SKM-1 treated with dmso at 0.1 percent for 144 hours (cell line): ENCODE data around the gene RET.

Source experiments
- DNase-seq: peaks from one replicate; lab custom pipeline; 2025; ENCODE audit not compliant: unreplicated experiment; lab: John Stamatoyannopoulos, UW

Gene RET

GRCh38 chr10:43076876-43077420 lies at the start of gene RET:
Gene RET, plus strand, starts transcription at chr10:43077069. Its CDS starts 190 bp downstream, at chr10:43077259.
- DNase-seq, result no peak

- no peak for DNase-seq
Observed at GRCh38 chr10:43027331-43027955, 49.4 kb upstream of the RET start.

DNA sequence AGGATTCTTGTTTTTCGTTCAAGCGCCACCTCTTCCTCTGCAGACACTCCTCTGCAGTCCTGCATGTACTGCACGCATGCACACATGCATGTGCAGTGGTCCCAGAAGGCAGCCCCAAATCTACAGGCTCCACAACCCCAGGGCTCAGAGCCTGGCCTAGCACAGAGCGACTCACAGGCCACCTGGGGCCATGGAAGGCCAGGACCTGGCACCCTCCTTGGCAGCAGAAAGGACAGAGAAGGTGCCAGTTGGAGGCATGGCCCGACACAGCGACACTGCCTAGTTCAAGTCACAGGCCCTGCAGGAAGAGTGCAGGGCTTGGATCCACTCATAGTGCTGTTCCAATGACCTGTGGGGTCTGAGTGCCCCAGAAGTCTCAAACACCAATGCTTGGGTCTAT lies 48.7 kb upstream of the RET start:
- no peak for DNase-seq

GRCh38 chr10:43029043-43029442 lies 47.8 kb upstream of the RET start:
- no peak for DNase-seq

GRCh38 chr10:43032613-43033012 lies 44.3 kb upstream of the RET start:
- DNase-seq, result no peak

GRCh38 chr10:43035800-43036199 lies 41.1 kb upstream of the RET start:
- DNase-seq, result no peak

DNA sequence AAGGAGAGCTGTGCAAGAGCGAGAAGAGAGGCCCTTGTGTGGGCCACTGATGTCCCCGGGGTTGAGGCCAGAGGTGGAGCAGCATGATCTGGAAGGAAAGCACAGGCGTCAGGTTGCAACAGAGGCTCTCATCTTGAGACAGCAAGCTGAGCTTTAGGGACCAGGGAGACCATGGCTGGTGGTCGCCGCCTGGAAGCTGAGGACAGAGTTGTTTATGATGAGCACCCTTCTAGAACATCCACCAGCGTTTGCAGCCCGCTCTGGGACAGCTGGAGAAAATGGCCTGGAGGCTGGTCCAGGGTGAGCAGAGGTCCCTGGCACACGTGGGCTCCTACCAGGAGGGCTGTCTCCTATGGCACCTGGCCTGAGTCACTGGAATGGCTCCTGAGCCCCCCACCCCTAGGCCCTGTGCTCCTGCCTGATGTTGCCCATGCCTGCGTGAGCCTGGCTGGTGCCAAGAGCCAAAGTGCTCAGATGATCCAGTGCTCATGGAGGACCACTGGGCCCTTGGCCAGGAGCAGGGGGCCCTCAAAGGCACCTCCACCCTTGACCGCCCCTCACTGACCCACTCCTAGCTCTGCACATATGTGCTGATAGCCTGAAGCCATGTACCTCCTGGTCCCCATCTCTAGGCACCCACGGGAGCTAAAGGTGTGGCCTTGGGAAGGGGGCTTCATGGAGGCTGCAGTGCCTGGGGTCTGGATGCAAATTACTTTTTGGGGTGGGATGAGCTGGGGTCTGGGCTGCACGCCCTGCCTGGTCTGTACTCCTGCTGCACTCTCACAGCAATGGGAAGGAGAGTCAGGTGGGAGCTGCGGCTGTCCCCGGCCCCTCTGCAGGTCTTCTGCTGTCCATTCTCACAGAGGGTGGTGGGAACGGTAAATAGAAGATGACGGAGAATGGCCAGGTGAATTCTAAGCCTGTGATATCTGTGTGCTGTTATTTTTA lies 40.1 kb upstream of the RET start:
- no peak for DNase-seq

GRCh38 chr10:43037440-43037839 lies 39.4 kb upstream of the RET start:
- DNase-seq, result no peak

GRCh38 chr10:43037942-43038782 lies 38.7 kb upstream of the RET start:
- DNase-seq, result no peak

GRCh38 chr10:43038783-43039623 lies 37.9 kb upstream of the RET start:
- no peak for DNase-seq

- no peak for DNase-seq
Observed at GRCh38 chr10:43039624-43040481, 37.0 kb upstream of the RET start.

GRCh38 chr10:43040482-43041256 lies 36.2 kb upstream of the RET start:
- DNase-seq, result no peak

DNA sequence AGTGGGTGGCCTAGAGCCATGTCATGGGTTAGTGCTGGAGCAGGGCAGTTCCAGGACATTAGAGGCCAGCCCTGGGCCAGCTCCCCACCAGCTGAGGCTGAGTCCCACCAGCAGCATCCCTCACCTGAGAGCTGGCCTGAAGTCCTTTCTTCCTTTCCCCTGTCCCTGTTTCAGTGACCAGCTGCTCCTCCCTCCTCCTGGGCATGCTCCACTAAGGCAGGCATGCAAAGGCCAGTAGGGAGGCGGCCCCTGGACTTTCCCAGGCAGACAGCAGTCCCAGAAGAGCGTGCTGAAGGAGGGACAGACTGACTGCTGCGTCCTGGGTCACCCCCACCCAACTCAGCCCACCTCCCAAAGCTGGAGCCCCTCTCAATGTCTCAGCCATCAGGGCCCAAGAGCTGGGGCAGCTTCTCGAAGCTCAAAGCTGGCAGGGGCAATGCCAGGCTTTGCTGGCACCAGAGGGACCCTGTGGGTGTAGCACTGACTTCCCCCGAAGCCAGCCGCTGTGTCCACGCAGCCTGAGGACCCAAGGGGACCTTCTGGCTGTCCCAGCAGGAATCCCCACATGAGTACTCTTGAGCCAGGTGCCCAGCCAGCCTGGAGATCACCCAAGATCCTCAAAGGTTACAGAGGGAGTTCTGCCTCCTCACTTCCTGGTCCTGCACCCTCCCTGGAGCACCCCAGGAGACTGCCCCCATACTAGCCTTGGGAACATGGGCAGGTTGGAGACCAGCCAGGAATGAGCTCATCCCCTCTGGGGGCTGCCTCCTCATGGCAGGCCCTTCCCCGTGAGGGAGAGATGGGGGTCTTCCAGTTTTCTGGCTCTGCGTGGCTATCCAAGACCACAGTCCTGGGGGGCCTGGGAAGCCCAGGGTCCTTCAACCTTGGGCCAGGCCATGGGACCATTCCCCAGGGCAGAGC lies 35.2 kb upstream of the RET start:
- DNase-seq, result no peak

DNA sequence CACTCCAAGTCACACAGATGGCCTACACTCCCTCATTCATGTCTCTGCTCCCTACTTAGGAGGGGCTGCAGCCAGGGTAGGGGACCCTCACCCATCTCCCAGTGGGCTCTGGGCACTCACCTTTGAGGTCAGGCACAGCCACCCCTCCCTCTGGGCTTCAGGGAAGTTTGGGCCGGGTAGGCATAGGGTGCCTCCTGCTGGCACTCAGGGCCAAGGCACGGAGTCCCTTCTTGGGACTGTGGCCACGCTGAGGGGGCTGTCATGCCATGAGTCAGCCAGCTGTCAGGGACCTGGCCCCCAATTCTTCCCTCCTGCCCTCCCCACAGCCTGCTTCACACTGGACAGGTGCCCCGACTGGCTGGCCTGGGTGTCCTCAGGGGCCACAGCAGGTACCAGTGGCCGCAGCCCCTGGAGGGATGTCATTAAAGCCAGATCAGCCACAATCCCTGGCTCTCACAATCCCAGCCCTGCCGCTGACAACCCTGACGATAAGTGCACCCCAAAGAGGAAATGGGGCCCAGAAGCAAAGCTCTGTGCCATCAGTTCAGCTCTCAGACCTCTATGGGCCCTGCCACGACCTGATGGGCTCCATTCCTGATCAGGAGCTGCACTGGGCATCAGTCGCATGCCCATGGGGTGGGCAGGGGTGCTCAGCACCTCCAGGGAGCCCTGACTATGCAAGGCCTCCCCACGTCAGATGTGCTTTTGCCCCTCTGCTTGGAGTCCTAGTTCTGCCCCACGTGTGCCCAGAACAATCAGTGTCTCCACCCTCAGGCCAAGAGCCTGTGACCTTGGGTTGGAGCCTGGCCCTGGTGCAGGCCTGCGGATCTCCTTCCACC lies 34.1 kb upstream of the RET start:
- DNase-seq, result no peak

DNA sequence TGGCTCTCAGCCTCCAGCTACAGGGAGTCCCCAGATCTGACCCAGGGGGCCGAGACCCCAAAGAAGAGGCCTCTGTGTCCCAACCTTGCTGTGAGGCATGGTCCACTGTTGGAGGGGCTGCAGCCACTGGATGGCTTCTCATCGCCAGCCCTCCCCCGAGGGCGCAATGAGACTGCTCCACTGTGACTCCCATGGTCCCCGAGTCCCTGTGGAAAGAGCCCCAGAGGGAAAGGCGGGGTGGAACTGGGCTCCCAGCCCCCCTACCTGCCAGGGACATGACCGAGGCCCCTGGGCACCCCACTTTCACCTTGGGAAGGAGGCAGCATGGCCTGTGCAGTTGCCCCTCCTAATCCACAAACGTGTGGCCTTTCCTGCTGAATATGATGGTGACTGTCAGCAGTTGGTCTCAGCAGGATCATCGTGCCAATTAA lies 33.5 kb upstream of the RET start:
- DNase-seq, result no peak

GRCh38 chr10:43043773-43044447 lies 33.0 kb upstream of the RET start:
- no peak for DNase-seq
